ENCODE measurements around the gene PPM1G. TPM values are rescaled to one million over a fixed set of nuclear protein-coding genes. Genes with fewer than 3 reads are reported as not detected.

Gene PPM1G
- total and polyA plus RNA-seq, 2 experiments from 2014 or later = 183 to 201 TPM

GRCh38 chr2:27428213-27428977 is 19.0 kb upstream of the PPM1G start, which contains the start of gene NRBP1:
TSS of gene NRBP1 (plus strand) at chr2:27428631. CDS start at chr2:27433274, 4,643 bp downstream.
- Histone ChIP-seq H3K79me2 (replicated peaks; ENCODE audit: insufficient read depth) (peaks cover 39% of the 10 kb centered on the region), H2AFZ (peak within 1 kb of the TSS; percentile 95), H3K9me2 (ENCODE audit: insufficient read depth) (no peaks in the 10 kb centered on the region), H3K27ac (ENCODE audit: low read depth) (peak within 1 kb of the TSS; percentile 93), H3K4me3 (peak within 1 kb of the TSS; percentile 98), H4K20me1 (replicated peaks; ENCODE audit: insufficient read depth) (peaks cover 24% of the 10 kb centered on the region), H3K27me3 (ENCODE audit: insufficient read depth) (no peaks in the 10 kb centered on the region), H3K4me1 (ENCODE audit: insufficient read depth) (peaks cover 9% of the 10 kb centered on the region), H3F3A (replicated peaks; ENCODE audit: low read depth) (0 out of 2 replicates have a peak, but pooled peaks cover 7% of the 10 kb centered on the region), H3K4me2 (peak within 1 kb of the TSS; percentile 97), H3K36me3 (ENCODE audit: insufficient read depth) (no peaks in the 10 kb centered on the region)
- Mint-ChIP-seq H3K27me3 (ENCODE audit: insufficient read depth, low read depth, poor library complexity) (no peaks in the 10 kb centered on the region), H3K9me3 (no peaks in the 10 kb centered on the region), H3K36me3 (ENCODE audit: low read depth) (peaks cover 4% of the 10 kb centered on the region), H3K4me3 (peak within 1 kb of the TSS; percentile 98), H3K4me1 (peaks cover 23% of the 10 kb centered on the region), H3K27ac (peak within 1 kb of the TSS; percentile 90)
- peak; percentile 86 for ATAC-seq
- DNase-seq (ENCODE audit: low spot score) = peak; percentile 96
- TF ChIP-seq CREB1 (CRISPR knock-in tag; IDR thresholded peaks at IDR 0.05; ENCODE audit: low read depth) (peak; percentile 30; the same call in 1 of the 2 replicates), REST (IDR thresholded peaks at IDR 0.05; ENCODE audit: unreplicated experiment) (no peak), POLR2AphosphoS5 (IDR thresholded peaks at IDR 0.05; ENCODE audit: low read depth) (peak; percentile 96)

GRCh38 chr2:27427863-27428212 is 18.4 kb upstream of the PPM1G start:
- peaks cover 22% of the 10 kb centered on the region for H4K20me1 ChIP-seq (replicated peaks; ENCODE audit: insufficient read depth)
- no peaks in the 10 kb centered on the region for H3K9me2 ChIP-seq (ENCODE audit: insufficient read depth)
- H3K4me3 ChIP-seq = peak overlapping the region; percentile 98
- no peaks in the 10 kb centered on the region for H3K36me3 Mint-ChIP-seq (ENCODE audit: low read depth)
- DNase-seq (ENCODE audit: low spot score) (no peak), ATAC-seq (no peak)
- H3K27me3 Mint-ChIP-seq (ENCODE audit: insufficient read depth, low read depth, poor library complexity) = no peaks in the 10 kb centered on the region
- 0 out of 2 replicates have a peak, but pooled peaks cover 7% of the 10 kb centered on the region for H3F3A ChIP-seq (replicated peaks; ENCODE audit: low read depth)
- H3K9me3 Mint-ChIP-seq = no peaks in the 10 kb centered on the region
- H3K27ac ChIP-seq (ENCODE audit: low read depth) = peak overlapping the region; percentile 93
- peaks cover 38% of the 10 kb centered on the region for H3K79me2 ChIP-seq (replicated peaks; ENCODE audit: insufficient read depth)
- H3K4me1 ChIP-seq (ENCODE audit: insufficient read depth) = peaks cover 9% of the 10 kb centered on the region
- H3K27ac Mint-ChIP-seq = no peak overlapping the region
- H2AFZ ChIP-seq = peak overlapping the region; percentile 75
- H3K4me1 Mint-ChIP-seq = peaks cover 23% of the 10 kb centered on the region
- no peaks in the 10 kb centered on the region for H3K27me3 ChIP-seq (ENCODE audit: insufficient read depth)
- H3K4me3 Mint-ChIP-seq = peak overlapping the region; percentile 89
- H3K36me3 ChIP-seq (ENCODE audit: insufficient read depth) = no peaks in the 10 kb centered on the region
- H3K4me2 ChIP-seq = peak overlapping the region; percentile 90
- TF ChIP-seq JUNB (IDR thresholded peaks at IDR 0.05; ENCODE audit: unreplicated experiment) = no peak
- no peak for TF ChIP-seq ZNF331 (CRISPR knock-in tag; IDR thresholded peaks at IDR 0.05; ENCODE audit: low read depth)
- no peak for TF ChIP-seq REST (IDR thresholded peaks at IDR 0.05; ENCODE audit: unreplicated experiment)
- no peak for TF ChIP-seq ZNF114 (CRISPR knock-in tag; IDR thresholded peaks at IDR 0.05)
- no peak for TF ChIP-seq ZNF462 (CRISPR knock-in tag; IDR thresholded peaks at IDR 0.05)

Data from GM23338 (cell line).